OCI-LY3 (cell line): Measurements from ENCODE around the gene NLGN1.

Source experiments
- H2AFZ ChIP-seq: fragments of 200-600, 300-600 bp; shearing (Covaris generic); 2 replicates; pipeline ENCODE4 v1.6.0; 2014; ENCODE audit warnings: antibody characterized with exemption, low read depth, low read length
- H3K27ac ChIP-seq: fragments of 200-600, 300-600 bp; sonication (generic); 2 replicates; pipeline ENCODE4 v1.5.1; 2014; ENCODE audit warnings: mild to moderate bottlenecking, low read length, moderate library complexity, mixed read lengths
- H3K27me3 ChIP-seq: fragments of 200-600, 300-600 bp; sonication (generic); 2 replicates; pipeline ENCODE4 v1.6.1; 2014; ENCODE audit warnings: low read depth, low read length, mixed read lengths
- H3K36me3 ChIP-seq: fragments of 200-600, 300-600 bp; sonication (generic); replicated peaks from 2 replicates; pipeline ENCODE3; 2014; ENCODE audit warnings: low read depth, low read length, mixed read lengths
- H3K4me1 ChIP-seq: fragments of 300-600, 200-600 bp; sonication (generic); 2 replicates; pipeline ENCODE4 v1.6.1; 2014; ENCODE audit warnings: low read length, mixed read lengths
- H3K4me2 ChIP-seq: fragments of 200-600, 300-600 bp; sonication (generic); 2 replicates; pipeline ENCODE4 v1.6.1; 2014; ENCODE audit warnings: low read length, mixed read lengths
- H3K4me3 ChIP-seq: fragments of 300-600, 200-600 bp; sonication (generic); 2 replicates; pipeline ENCODE4 v1.5.1; 2014; ENCODE audit warnings: antibody characterized with exemption, mild to moderate bottlenecking, low read length, moderate library complexity
- H3K79me2 ChIP-seq: fragments of 300-600, 200-600 bp; shearing (Covaris generic); 2 replicates; pipeline ENCODE4 v1.6.1; 2014; ENCODE audit warnings: mild to moderate bottlenecking, low read length, mixed read lengths
- H3K9ac ChIP-seq: fragments of 300-600, 200-600 bp; shearing (Covaris generic); 2 replicates; pipeline ENCODE4 v1.6.0; 2014; ENCODE audit warnings: mild to moderate bottlenecking, low read length, moderate library complexity
- H3K9me3 ChIP-seq: fragments of 200-600, 300-600 bp; shearing (Covaris generic); 2 replicates; pipeline ENCODE4 v1.6.1; 2014; ENCODE audit warnings: low read length, mixed read lengths; ENCODE audit not compliant: insufficient read depth
- H4K20me1 ChIP-seq: fragments of 200-600, 300-600 bp; sonication (generic); 2 replicates; pipeline ENCODE4 v1.6.1; 2016; ENCODE audit warnings: low read length, mixed read lengths; ENCODE audit not compliant: insufficient read depth
- EZH2phosphoT487 ChIP-seq: fragments of 200-600 bp; shearing (Covaris generic); IDR thresholded peaks from 2 replicates; pipeline ENCODE4 v1.6.1; 2018; ENCODE audit warnings: antibody characterized with exemption, mixed run types, low read depth
- TF ChIP-seq, protein P1 (sequence below): fragments of 200-600, 300-600 bp; sonication (generic); IDR thresholded peaks from 2 replicates; pipeline ENCODE4 v1.5.1; 2014; ENCODE audit warnings: antibody characterized with exemption, low read length, low read depth

The NLGN1 gene

DNA sequence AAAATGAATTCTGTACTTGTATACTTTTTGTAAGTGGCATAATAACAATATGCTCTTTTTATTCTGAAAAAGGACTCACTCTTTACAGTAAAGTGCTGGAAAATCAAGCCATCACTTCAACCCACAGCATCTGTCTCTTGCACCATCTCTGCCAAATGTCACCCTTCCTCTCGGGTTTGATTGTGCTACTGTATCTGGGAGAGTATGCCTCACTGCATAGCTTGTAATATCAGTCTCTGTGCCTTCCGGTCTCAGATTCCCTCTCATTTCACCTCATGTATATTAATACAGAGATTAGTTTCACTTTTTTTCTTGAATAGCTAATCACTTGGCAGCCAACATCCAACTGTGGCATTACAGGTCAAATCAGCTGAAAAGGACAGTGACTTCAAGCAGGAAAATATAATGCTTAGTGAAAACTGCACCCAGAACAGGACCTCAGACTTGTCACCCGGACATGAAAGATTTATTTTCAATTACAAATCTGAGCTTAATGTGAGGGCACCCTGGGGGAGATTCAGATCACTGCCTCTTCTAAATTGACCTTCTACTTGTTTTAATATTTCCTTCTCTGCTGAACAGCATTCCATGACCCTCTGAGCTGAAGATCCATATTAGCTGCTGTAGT, 855.8 kb downstream of the NLGN1 start:
- H3K9ac ChIP-seq, result no peak overlapping the region
- H4K20me1 ChIP-seq, result no peaks in the 10 kb centered on the region
- no peaks in the 10 kb centered on the region for H3K36me3 ChIP-seq
- no peak for TF ChIP-seq EZH2phosphoT487
- TF ChIP-seq, protein P1, sequence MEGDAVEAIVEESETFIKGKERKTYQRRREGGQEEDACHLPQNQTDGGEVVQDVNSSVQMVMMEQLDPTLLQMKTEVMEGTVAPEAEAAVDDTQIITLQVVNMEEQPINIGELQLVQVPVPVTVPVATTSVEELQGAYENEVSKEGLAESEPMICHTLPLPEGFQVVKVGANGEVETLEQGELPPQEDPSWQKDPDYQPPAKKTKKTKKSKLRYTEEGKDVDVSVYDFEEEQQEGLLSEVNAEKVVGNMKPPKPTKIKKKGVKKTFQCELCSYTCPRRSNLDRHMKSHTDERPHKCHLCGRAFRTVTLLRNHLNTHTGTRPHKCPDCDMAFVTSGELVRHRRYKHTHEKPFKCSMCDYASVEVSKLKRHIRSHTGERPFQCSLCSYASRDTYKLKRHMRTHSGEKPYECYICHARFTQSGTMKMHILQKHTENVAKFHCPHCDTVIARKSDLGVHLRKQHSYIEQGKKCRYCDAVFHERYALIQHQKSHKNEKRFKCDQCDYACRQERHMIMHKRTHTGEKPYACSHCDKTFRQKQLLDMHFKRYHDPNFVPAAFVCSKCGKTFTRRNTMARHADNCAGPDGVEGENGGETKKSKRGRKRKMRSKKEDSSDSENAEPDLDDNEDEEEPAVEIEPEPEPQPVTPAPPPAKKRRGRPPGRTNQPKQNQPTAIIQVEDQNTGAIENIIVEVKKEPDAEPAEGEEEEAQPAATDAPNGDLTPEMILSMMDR, result no peak
- peaks cover 14% of the 10 kb centered on the region for H3K4me1 ChIP-seq
- peak overlapping the region; percentile 47 for H2AFZ ChIP-seq
- H3K27ac ChIP-seq, result no peak overlapping the region
- no peaks in the 10 kb centered on the region for H3K9me3 ChIP-seq
- no peaks in the 10 kb centered on the region for H3K27me3 ChIP-seq
- peak overlapping the region; percentile 46 for H3K4me2 ChIP-seq
- no peaks in the 10 kb centered on the region for H3K79me2 ChIP-seq
- H3K4me3 ChIP-seq, result peak overlapping the region; percentile 11

DNA sequence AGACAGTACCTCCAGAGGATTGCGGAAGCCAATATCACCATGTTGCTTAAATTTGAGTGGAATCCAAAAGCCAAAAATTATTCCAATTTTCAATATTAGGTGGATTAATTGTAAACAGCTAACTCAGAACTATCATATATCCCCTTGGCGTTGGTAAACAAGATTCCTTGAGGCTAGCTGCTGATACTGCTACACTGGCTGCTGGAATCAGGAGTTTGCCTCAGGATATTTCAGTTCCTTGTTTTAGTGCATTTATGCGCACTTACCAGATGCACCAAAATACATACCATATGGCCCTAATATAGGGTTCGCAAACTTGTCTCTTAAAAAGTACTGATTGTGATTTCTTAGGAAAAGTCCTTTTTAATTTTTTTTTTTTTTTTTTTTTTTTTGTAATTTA, 856.4 kb downstream of the NLGN1 start:
- no peak overlapping the region for H3K27ac ChIP-seq
- H3K27me3 ChIP-seq, result no peaks in the 10 kb centered on the region
- H3K4me2 ChIP-seq, result no peak overlapping the region
- no peaks in the 10 kb centered on the region for H3K79me2 ChIP-seq
- no peaks in the 10 kb centered on the region for H3K36me3 ChIP-seq
- no peak overlapping the region for H3K9ac ChIP-seq
- no peak overlapping the region for H3K4me3 ChIP-seq
- no peaks in the 10 kb centered on the region for H4K20me1 ChIP-seq
- H3K9me3 ChIP-seq, result no peaks in the 10 kb centered on the region
- H3K4me1 ChIP-seq, result peaks cover 14% of the 10 kb centered on the region
- TF ChIP-seq, protein P1, result no peak
- no peak for TF ChIP-seq EZH2phosphoT487
- H2AFZ ChIP-seq, result no peak overlapping the region

- H3K4me1 ChIP-seq, result peaks cover 14% of the 10 kb centered on the region
- H3K27ac ChIP-seq, result no peak overlapping the region
- H2AFZ ChIP-seq, result no peak overlapping the region
- no peaks in the 10 kb centered on the region for H3K79me2 ChIP-seq
- no peak overlapping the region for H3K9ac ChIP-seq
- H3K9me3 ChIP-seq, result no peaks in the 10 kb centered on the region
- no peaks in the 10 kb centered on the region for H4K20me1 ChIP-seq
- no peaks in the 10 kb centered on the region for H3K36me3 ChIP-seq
- no peak overlapping the region for H3K4me3 ChIP-seq
- no peak overlapping the region for H3K4me2 ChIP-seq
- no peak for TF ChIP-seq EZH2phosphoT487
- TF ChIP-seq, protein P1, result no peak
- no peaks in the 10 kb centered on the region for H3K27me3 ChIP-seq
These were observed 857.9 kb downstream of the NLGN1 start for GRCh38 chr3:174255454-174255853.

DNA sequence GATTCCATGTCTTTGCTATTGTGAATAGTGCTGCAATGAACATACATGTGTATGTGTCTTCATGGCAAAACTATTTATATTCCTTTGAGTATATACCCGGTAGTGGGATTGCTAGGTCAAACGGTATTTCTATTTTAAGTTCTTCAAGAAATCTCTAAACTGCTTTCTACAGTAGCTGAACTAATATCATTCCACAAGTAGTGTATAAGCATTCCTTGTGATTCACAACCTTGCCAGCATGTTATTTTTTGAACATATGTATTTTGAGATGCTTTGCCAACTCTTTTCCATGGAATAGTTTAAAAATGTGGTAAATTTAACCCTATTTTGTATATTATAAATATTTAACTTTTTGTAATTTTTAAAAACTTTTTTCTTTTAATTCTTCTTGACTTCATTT, 868.9 kb downstream of the NLGN1 start:
- Histone ChIP-seq H3K4me1 (no peaks in the 10 kb centered on the region), H3K9me3 (no peaks in the 10 kb centered on the region), H3K27ac (no peak overlapping the region), H3K79me2 (no peaks in the 10 kb centered on the region), H2AFZ (no peak overlapping the region), H3K4me2 (no peak overlapping the region), H4K20me1 (no peaks in the 10 kb centered on the region), H3K36me3 (no peaks in the 10 kb centered on the region), H3K4me3 (no peak overlapping the region), H3K9ac (no peak overlapping the region), H3K27me3 (no peaks in the 10 kb centered on the region)
- no peak for TF ChIP-seq EZH2phosphoT487
- TF ChIP-seq, protein P1, result no peak
